HG03159 (cell line): ENCODE data around the gene RARA.
"Not testable (repeated sequence)": the region's sequence is repeated elsewhere in the genome, so short reads cannot be mapped to it uniquely, and the experiment has no call there.

ENCODE experiments used
- ATAC-seq: cut with Tn5 transposase; IDR thresholded peaks from one replicate; pipeline ENCODE4 v1.9.1; 2021; ENCODE audit warnings: mild to moderate bottlenecking, moderate library complexity; ENCODE audit not compliant: unreplicated experiment

The RARA gene

GRCh38 chr17:40297511-40297910 is 11.5 kb upstream of the RARA start:
- ATAC-seq, result no peak

- no peak for ATAC-seq
Measured at GRCh38 chr17:40298726-40299125, 10.3 kb upstream of the RARA start.

DNA sequence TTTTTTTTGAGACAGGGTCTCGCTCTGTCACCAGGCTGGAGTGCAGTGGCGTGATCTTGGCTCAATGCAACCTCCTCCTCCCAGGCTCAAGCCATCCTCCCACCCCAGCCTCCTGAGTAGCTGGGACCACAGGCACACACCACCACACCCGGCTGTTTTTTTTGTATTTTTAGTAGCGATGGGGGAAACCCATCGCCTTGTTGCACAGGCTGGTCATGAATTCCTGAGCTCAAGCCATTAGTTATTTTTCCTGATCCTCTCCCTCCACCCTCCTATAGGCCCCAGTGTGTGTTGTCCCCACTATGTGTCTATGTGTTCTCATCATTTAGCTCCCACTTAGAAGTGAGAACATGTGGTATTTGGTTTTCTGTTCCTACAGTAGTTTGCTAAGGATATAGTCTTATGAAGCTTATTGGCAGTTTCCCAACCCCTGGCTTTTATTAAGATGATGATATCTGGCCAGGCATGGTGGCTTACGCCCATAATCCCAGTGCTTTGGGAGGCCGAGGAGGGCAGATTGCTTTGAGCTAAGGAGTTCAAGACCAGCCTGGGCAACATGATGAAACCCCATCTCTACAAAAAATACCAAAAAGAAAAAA is 9.7 kb upstream of the RARA start:
- ATAC-seq, result not testable (repeated sequence)

GRCh38 chr17:40301315-40301714 is 7.7 kb upstream of the RARA start:
- no peak for ATAC-seq

DNA sequence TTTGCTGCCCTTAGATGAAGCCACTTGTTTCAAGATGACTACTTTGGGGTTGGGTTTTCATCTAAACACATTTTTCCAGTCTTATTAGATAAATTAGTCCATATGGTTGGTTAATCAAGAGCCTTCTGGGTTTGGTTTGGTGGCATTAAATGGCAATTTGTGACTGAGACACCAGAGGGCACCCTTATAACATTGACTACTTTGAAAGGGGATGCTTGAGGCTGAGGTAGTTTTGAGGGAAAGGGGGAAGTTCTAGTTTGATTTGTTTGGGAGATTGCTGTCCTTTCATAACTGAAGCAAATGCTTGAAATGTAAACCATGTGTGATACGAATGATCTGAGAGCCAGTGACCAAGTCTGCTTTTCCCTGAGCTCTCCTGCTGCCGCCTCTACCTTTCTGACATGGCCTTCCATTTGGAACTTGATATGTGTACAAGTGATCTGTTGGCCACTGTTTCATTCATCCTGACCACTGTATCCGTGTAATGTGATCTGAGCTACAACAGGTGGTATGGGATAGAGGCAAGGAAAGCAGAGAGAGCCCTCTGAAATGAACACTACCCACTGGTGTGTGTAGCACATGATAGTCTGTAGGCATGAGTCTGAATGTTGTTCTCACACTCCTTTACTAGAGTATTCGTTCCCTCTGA is 5.8 kb upstream of the RARA start:
- no peak for ATAC-seq

GRCh38 chr17:40303708-40304551 is 5.0 kb upstream of the RARA start:
- no peak for ATAC-seq

DNA sequence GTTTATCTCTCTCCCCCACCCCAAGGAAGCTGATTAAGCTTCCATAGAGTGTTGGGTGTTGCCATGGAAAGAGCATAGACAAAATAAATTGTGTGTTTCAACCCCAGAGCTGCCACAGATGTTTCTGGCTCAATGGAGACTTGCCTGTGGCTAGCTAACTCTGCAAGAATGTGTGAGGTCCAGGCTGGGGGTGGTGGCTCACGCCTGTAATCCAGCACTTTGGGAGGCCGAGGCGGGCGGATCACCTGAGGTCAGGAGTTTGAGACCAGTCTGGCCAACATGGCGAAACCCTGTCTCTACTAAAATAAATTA is 4.5 kb upstream of the RARA start:
- ATAC-seq, result not testable (repeated sequence)

GRCh38 chr17:40304866-40305265 is 4.1 kb upstream of the RARA start:
- ATAC-seq, result not testable (repeated sequence)

- ATAC-seq, result no peak
Measured at GRCh38 chr17:40306395-40306794, 2.6 kb upstream of the RARA start.

- no peak for ATAC-seq
Measured at GRCh38 chr17:40307001-40307730, 1.8 kb upstream of the RARA start.

- ATAC-seq, result no peak
Measured at GRCh38 chr17:40307740-40308239, 1.2 kb upstream of the RARA start.

GRCh38 chr17:40309949-40310510 is 1.1 kb downstream of the RARA start:
- no peak for ATAC-seq

DNA sequence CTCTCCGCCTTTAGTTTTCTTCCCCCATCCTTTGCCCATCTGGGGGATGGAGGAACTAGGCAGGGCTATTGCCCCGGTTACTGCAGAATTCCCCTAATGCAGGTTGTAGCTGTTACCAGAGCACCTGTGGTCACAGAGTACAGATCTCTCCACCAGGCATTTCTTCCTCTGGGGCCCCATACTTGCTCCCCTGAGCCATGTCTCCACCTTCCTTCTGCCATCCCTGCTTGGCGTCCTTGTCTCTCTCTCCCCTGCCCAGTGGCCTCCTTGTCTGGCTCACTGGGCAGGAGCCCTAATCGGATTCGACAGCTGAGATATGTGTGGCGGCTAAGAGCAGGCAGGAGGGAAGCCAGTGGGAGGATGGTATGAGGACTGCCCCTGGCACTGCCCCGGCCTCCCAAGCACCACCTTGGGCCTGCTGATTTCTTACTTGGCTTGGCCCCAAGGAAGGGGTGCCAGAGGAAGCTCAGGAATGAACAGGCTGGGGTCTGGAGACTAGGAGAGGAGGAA is 2.0 kb downstream of the RARA start:
- ATAC-seq, result no peak

DNA sequence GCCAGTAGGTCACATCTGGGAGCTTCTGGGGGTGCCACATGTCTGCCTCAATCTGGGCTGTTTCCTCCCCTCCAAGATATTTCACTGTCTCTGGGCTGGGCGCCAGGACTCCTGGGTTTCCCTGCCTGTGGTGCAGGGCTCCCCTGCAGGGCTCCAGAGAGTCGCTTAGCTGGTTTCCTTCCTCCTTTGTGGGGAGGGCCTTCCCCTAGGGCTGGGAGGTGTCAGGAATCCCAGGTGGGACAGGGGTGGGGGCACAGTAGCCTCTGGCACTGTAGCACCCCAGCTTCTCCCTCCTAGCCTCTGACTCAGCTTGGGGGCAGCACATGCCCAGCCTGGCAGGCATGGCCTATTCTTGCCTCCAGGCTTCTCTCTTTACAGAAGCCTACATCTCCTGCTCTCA is 2.6 kb downstream of the RARA start:
- ATAC-seq, result no peak

GRCh38 chr17:40312131-40312731 is 3.3 kb downstream of the RARA start:
- no peak for ATAC-seq

DNA sequence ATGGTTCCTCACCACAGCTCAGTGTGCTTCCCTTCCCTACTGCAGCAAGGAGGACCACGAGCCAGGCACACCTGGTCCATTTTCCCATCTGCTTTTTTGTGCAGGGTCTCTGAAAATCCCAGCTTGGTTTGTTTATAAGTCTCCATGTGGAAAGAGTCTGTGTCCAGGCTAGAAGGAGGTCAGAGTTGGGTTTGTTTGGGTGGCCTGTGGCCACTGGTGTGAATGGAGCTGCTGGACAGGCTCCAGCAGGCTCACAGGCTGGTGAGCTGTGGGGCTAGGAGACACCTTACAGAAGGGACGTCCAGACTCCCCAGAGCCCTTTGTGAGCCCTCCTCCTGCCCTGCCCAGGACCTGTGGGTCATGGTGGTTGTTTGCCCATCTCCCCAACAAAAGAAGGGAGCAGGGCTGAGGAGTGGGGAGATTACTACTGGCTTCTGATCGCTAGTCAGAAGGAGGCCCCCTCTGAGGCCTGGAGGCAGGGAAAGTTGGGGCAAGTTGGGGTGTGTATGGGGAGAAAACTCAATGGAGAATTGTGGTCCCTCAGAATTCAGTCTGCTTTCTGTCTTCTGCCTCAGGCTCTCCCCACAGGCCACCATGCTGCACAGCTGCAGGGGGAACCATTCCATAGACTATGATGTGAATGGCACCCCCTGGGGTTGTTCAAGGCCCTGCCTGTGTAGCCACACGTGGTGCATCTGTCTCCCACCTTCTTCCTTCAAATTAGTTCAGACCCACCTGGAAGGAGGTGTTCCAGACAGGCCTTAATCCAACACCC is 4.1 kb downstream of the RARA start:
- ATAC-seq, result no peak

DNA sequence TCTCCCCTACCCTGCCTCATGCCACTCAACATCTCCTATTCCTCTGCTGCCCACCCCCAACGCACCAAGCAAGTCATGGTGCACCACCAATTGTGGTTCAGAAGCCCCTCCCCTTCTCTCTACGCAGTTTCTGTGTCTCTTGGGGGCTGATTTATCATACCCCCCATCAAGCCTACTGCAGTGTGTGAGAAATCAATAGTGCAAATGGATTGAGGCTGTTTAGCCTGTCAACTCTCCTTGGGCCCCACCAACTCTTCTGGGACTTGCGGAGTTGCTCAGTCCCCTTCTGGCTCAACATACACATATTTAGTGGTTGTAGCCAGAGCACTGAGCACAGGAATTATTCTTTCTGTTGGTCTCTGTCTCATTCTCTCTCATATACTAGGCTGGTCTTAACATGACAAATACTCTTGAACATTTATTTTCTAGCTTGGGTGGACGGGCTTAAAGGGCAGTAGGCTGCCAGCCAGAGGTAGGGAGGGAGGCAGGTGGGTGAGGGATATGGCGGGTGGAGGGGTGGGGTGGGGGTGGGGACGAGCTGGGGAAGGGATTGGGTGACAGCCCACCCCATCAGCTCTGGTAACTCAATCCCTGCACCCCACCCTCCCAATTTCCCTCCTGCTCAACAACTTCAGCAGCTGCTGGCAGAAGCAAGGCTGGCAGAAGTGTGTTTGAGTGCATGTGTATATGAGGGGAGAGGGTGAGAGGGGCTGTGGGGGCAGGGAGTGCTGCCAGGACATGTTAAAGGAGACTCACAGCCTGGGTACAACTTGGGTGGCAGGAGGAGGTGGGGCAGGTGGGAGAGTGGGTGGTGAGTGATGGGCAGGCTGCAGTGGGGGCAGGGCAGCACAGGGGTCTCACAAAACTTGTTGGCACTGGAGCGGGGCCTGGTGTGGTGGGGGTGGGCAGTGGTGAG is 4.9 kb downstream of the RARA start:
- ATAC-seq, result no peak

DNA sequence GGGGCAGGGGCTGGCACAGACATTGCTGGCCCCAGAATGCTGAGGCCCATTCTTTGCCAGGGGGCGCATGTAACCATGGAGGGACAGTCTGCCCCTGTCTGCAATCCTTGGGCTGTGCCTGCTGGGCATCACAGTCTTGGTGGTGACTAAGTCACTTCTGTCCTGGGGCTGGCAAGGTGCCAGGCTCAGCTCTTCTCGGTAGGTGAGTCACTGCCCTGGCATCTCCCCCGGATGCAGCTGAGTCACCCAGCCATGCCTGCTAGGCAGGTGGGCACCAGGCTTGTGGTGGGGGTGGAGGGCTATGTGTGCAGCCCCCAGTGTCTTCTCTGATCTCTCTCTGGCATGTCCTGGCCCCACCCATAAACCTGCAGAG is 5.6 kb downstream of the RARA start:
- no peak for ATAC-seq

DNA sequence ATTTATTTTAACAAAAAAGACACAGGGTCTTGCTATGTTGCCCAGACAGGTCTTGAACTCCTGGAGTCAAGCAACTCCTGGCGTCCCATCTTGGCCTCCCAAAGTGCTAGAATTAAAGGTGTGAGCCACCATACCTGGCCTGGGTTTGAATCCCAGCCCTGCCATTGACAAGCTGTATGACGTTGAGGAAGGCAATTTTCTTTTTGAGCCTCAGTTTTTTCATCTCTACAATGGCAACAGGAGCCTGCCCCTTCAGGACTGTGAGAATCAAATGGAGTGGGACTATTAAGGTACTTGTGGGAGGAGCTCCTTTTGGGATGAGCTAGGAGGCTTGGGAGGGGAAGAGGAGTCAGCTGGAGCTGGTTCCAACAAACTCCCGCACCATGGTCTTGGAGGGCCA is 6.2 kb downstream of the RARA start:
- no peak for ATAC-seq
